Brain microvascular endothelial cell (primary cell): Measurements from ENCODE around the gene PNP.

Experiments
- DNase-seq: peaks from one replicate; pipeline ENCODE4 v3.0.0-alpha.2; 2020
- H3K27ac ChIP-seq: fragments of 250-450 bp; sonication (Bioruptor Pico); 2 replicates; pipeline ENCODE4 v1.5.1; 2020; ENCODE audit warnings: mild to moderate bottlenecking, moderate library complexity
- H3K27me3 ChIP-seq: fragments of 250-450 bp; sonication (Bioruptor Pico); replicated peaks from 2 replicates; pipeline ENCODE4 v1.5.1; 2020; ENCODE audit warnings: mild to moderate bottlenecking
- H3K36me3 ChIP-seq: fragments of 250-450 bp; sonication (Bioruptor Pico); replicated peaks from 2 replicates; pipeline ENCODE4 v1.5.1; 2020; ENCODE audit warnings: mild to moderate bottlenecking
- H3K4me3 ChIP-seq: 2 replicates; pipeline ENCODE4 v1.5.1; 2011; ENCODE audit warnings: low read depth, mild to moderate bottlenecking, control low read depth, low read length, moderate library complexity
- CTCF ChIP-seq: IDR thresholded peaks from 2 replicates; pipeline ENCODE4 v1.5.1; 2011; ENCODE audit warnings: low read depth, mild to moderate bottlenecking, moderate library complexity, low read length, control low read depth, inconsistent platforms; ENCODE audit errors: missing control alignments
- in situ Hi-C: cut with HindIII; loops from 2 replicates; pipeline ENCODE4 v1.10.0; 2017; ENCODE audit warnings: low sequenced_read_pairs, low pct_ligation_motif_present

The PNP gene

GRCh38 chr14:20485900-20486299, 16.7 kb downstream of the PNP start:
- DNase-seq = no peak
- Histone ChIP-seq H3K36me3 (no peaks in the 10 kb centered on the region), H3K4me3 (no peak overlapping the region), H3K27ac (no peak overlapping the region), H3K27me3 (no peaks in the 10 kb centered on the region)
- no peak for TF ChIP-seq CTCF
- in situ Hi-C loops = no loop called here

GRCh38 chr14:20486684-20487395, 17.6 kb downstream of the PNP start:
- Histone ChIP-seq H3K27me3 (no peaks in the 10 kb centered on the region), H3K36me3 (no peaks in the 10 kb centered on the region), H3K27ac (no peak overlapping the region), H3K4me3 (no peak overlapping the region)
- no peak for DNase-seq
- TF ChIP-seq CTCF = no peak
- in situ Hi-C loops = no loop called here

- H3K27ac ChIP-seq = no peak overlapping the region
- no peak for TF ChIP-seq CTCF
- no peak overlapping the region for H3K4me3 ChIP-seq
- H3K36me3 ChIP-seq = no peaks in the 10 kb centered on the region
- H3K27me3 ChIP-seq = no peaks in the 10 kb centered on the region
- DNase-seq = no peak
- in situ Hi-C loops = no loop called here
Observed at GRCh38 chr14:20487396-20487725, 18.2 kb downstream of the PNP start.

GRCh38 chr14:20489093-20489994, 20.1 kb downstream of the PNP start:
- Histone ChIP-seq H3K36me3 (no peaks in the 10 kb centered on the region), H3K4me3 (no peak overlapping the region), H3K27ac (no peak overlapping the region), H3K27me3 (no peaks in the 10 kb centered on the region)
- TF ChIP-seq CTCF = no peak
- in situ Hi-C loops = no loop called here
- DNase-seq = no peak

GRCh38 chr14:20490563-20490962, 21.4 kb downstream of the PNP start:
- no peak overlapping the region for H3K4me3 ChIP-seq
- no peak for DNase-seq
- in situ Hi-C loops = no loop called here
- H3K27ac ChIP-seq = no peak overlapping the region
- H3K27me3 ChIP-seq = no peaks in the 10 kb centered on the region
- no peaks in the 10 kb centered on the region for H3K36me3 ChIP-seq
- TF ChIP-seq CTCF = no peak
